OCI-LY3 (cell line): ENCODE results near the gene PHC3.

Experiments
- CTCF ChIP-seq: fragments of 200-600, 300-600 bp; sonication (generic); IDR thresholded peaks from 2 replicates; pipeline ENCODE4 v1.5.1; 2014; ENCODE audit warnings: antibody characterized with exemption, low read length, low read depth
- EZH2phosphoT487 ChIP-seq: fragments of 200-600 bp; shearing (Covaris generic); IDR thresholded peaks from 2 replicates; pipeline ENCODE4 v1.6.1; 2018; ENCODE audit warnings: antibody characterized with exemption, mixed run types, low read depth

GRCh38 chr3:170100944-170101343 is 80.6 kb downstream of the PHC3 start:
- TF ChIP-seq CTCF (no peak), EZH2phosphoT487 (no peak)
